ENCODE data around the gene RCE1. TPM values are rescaled to one million over a fixed set of nuclear protein-coding genes. Genes with fewer than 3 reads are reported as not detected.

RCE1 gene
- total RNA-seq, 1 donor from 2014 or later, result 30.6 TPM

GRCh38 chr11:66877588-66878385 lies 34.5 kb downstream of the RCE1 start:
- Mint-ChIP-seq H3K27me3 (ENCODE audit: unreplicated experiment) (peaks cover 9% of the 10 kb centered on the region), H3K36me3 (ENCODE audit: unreplicated experiment) (no peaks in the 10 kb centered on the region), H3K4me1 (ENCODE audit: low read depth, unreplicated experiment) (peaks cover 36% of the 10 kb centered on the region), H3K27ac (ENCODE audit: unreplicated experiment) (no peak overlapping the region), H3K4me3 (ENCODE audit: unreplicated experiment) (no peak overlapping the region), H3K9me3 (ENCODE audit: unreplicated experiment) (peaks cover 3% of the 10 kb centered on the region)
- no peak for TF ChIP-seq CTCF (IDR thresholded peaks at IDR 0.05; ENCODE audit: partially characterized antibody, unreplicated experiment)
- no peak for DNase-seq

GRCh38 chr11:66878474-66878873 lies 35.2 kb downstream of the RCE1 start:
- no peak for DNase-seq
- Mint-ChIP-seq H3K4me3 (ENCODE audit: unreplicated experiment) (no peak overlapping the region), H3K27me3 (ENCODE audit: unreplicated experiment) (peaks cover 14% of the 10 kb centered on the region), H3K36me3 (ENCODE audit: unreplicated experiment) (no peaks in the 10 kb centered on the region), H3K27ac (ENCODE audit: unreplicated experiment) (no peak overlapping the region), H3K4me1 (ENCODE audit: low read depth, unreplicated experiment) (peaks cover 37% of the 10 kb centered on the region), H3K9me3 (ENCODE audit: unreplicated experiment) (peaks cover 5% of the 10 kb centered on the region)
- TF ChIP-seq CTCF (IDR thresholded peaks at IDR 0.05; ENCODE audit: partially characterized antibody, unreplicated experiment), result no peak

GRCh38 chr11:66879000-66879399 lies 35.8 kb downstream of the RCE1 start:
- Mint-ChIP-seq H3K27ac (ENCODE audit: unreplicated experiment) (no peak overlapping the region), H3K27me3 (ENCODE audit: unreplicated experiment) (peaks cover 15% of the 10 kb centered on the region), H3K9me3 (ENCODE audit: unreplicated experiment) (peaks cover 6% of the 10 kb centered on the region), H3K4me1 (ENCODE audit: low read depth, unreplicated experiment) (peaks cover 37% of the 10 kb centered on the region), H3K4me3 (ENCODE audit: unreplicated experiment) (no peak overlapping the region), H3K36me3 (ENCODE audit: unreplicated experiment) (no peaks in the 10 kb centered on the region)
- DNase-seq, result no peak
- no peak for TF ChIP-seq CTCF (IDR thresholded peaks at IDR 0.05; ENCODE audit: partially characterized antibody, unreplicated experiment)

- peak; percentile 43 for DNase-seq
- H3K9me3 Mint-ChIP-seq (ENCODE audit: unreplicated experiment), result peaks cover 4% of the 10 kb centered on the region
Measured at GRCh38 chr11:66879583-66879982, 36.3 kb downstream of the RCE1 start.

More at GRCh38 chr11:66879583-66879982, 36.3 kb downstream of the RCE1 start:
- Mint-ChIP-seq H3K27ac (ENCODE audit: unreplicated experiment) (no peak overlapping the region), H3K4me3 (ENCODE audit: unreplicated experiment) (peak overlapping the region; percentile 55), H3K36me3 (ENCODE audit: unreplicated experiment) (no peaks in the 10 kb centered on the region), H3K4me1 (ENCODE audit: low read depth, unreplicated experiment) (peaks cover 38% of the 10 kb centered on the region), H3K27me3 (ENCODE audit: unreplicated experiment) (peaks cover 12% of the 10 kb centered on the region)
- no peak for TF ChIP-seq CTCF (IDR thresholded peaks at IDR 0.05; ENCODE audit: partially characterized antibody, unreplicated experiment)

Measured in glutamatergic neuron (in vitro differentiated cells).